ENCODE results near the gene HDAC7. TPM values are rescaled to one million over a fixed set of nuclear protein-coding genes. Genes with fewer than 3 reads are reported as not detected.

HDAC7 gene
- total and polyA plus RNA-seq, 4 donors: 3.5 to 14.7 (median 7.2) TPM

DNA sequence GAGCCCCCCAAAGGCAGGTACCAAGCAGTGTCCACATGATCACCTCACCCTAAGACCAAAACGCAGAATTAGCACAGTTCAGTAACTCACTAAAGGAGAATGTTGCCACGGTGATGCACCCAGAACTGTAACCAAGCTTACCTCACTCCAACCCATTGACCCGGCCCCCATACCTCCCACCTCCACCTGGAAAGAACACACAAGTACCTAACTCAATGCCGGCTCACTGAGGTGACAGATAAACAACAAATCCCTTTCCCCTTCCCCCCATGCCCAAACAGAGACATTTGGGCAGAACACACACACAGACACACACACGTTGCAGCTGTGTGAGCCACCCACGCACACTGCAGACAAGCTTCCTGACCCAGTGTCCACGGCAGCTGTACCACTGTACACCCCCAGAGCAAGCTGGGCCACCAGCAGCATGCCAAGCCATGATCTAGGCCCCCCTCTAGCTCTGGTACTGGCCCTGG is 62.3 kb downstream of the HDAC7 start:
- Histone ChIP-seq H3K36me3 (ENCODE audit: control insufficient read depth in 4 of 4, insufficient read depth in 3 of 4, low read depth in 1 of 4, low read length in 3 of 4) (no peaks in the 10 kb centered on the region), H3K9ac (ENCODE audit: low read depth in 1 of 2, low read length in 2 of 2) (no peak overlapping the region), H3K9me3 (ENCODE audit: control insufficient read depth in 4 of 4, low read length in 3 of 4) (no peaks in the 10 kb centered on the region), H3K27me3 (ENCODE audit: control insufficient read depth in 4 of 4, insufficient read depth in 4 of 4, low read length in 3 of 4) (no peaks in the 10 kb centered on the region), H3K4me3 (ENCODE audit: low read depth in 1 of 3, low read length in 3 of 3) (peak overlapping the region in 1 of 3 donors; percentile 66), H3K27ac (ENCODE audit: low read depth in 1 of 2, low read length in 2 of 2) (no peak overlapping the region), H3K4me1 (ENCODE audit: control insufficient read depth in 4 of 4, insufficient read depth in 4 of 4, low read length in 3 of 4) (peaks cover 0 to 18% (median 9%) of the 10 kb centered on the region in 4 donors)
- WGBS: 72% methylated on average over 7 of the region's 7 CpGs
- no peak for DNase-seq (ENCODE audit: low spot score)
- TF ChIP-seq, protein P1, sequence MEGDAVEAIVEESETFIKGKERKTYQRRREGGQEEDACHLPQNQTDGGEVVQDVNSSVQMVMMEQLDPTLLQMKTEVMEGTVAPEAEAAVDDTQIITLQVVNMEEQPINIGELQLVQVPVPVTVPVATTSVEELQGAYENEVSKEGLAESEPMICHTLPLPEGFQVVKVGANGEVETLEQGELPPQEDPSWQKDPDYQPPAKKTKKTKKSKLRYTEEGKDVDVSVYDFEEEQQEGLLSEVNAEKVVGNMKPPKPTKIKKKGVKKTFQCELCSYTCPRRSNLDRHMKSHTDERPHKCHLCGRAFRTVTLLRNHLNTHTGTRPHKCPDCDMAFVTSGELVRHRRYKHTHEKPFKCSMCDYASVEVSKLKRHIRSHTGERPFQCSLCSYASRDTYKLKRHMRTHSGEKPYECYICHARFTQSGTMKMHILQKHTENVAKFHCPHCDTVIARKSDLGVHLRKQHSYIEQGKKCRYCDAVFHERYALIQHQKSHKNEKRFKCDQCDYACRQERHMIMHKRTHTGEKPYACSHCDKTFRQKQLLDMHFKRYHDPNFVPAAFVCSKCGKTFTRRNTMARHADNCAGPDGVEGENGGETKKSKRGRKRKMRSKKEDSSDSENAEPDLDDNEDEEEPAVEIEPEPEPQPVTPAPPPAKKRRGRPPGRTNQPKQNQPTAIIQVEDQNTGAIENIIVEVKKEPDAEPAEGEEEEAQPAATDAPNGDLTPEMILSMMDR (IDR thresholded peaks at IDR 0.05; ENCODE audit: low read depth, low read length, missing input control): no peak
- TF ChIP-seq FOXA2 (IDR thresholded peaks at IDR 0.05) (no peak), RXRA (IDR thresholded peaks at IDR 0.05) (no peak), NR2F2 (IDR thresholded peaks at IDR 0.05) (no peak)
- TF ChIP-seq, protein P2, sequence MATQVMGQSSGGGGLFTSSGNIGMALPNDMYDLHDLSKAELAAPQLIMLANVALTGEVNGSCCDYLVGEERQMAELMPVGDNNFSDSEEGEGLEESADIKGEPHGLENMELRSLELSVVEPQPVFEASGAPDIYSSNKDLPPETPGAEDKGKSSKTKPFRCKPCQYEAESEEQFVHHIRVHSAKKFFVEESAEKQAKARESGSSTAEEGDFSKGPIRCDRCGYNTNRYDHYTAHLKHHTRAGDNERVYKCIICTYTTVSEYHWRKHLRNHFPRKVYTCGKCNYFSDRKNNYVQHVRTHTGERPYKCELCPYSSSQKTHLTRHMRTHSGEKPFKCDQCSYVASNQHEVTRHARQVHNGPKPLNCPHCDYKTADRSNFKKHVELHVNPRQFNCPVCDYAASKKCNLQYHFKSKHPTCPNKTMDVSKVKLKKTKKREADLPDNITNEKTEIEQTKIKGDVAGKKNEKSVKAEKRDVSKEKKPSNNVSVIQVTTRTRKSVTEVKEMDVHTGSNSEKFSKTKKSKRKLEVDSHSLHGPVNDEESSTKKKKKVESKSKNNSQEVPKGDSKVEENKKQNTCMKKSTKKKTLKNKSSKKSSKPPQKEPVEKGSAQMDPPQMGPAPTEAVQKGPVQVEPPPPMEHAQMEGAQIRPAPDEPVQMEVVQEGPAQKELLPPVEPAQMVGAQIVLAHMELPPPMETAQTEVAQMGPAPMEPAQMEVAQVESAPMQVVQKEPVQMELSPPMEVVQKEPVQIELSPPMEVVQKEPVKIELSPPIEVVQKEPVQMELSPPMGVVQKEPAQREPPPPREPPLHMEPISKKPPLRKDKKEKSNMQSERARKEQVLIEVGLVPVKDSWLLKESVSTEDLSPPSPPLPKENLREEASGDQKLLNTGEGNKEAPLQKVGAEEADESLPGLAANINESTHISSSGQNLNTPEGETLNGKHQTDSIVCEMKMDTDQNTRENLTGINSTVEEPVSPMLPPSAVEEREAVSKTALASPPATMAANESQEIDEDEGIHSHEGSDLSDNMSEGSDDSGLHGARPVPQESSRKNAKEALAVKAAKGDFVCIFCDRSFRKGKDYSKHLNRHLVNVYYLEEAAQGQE (IDR thresholded peaks at IDR 0.05): no peak

DNA sequence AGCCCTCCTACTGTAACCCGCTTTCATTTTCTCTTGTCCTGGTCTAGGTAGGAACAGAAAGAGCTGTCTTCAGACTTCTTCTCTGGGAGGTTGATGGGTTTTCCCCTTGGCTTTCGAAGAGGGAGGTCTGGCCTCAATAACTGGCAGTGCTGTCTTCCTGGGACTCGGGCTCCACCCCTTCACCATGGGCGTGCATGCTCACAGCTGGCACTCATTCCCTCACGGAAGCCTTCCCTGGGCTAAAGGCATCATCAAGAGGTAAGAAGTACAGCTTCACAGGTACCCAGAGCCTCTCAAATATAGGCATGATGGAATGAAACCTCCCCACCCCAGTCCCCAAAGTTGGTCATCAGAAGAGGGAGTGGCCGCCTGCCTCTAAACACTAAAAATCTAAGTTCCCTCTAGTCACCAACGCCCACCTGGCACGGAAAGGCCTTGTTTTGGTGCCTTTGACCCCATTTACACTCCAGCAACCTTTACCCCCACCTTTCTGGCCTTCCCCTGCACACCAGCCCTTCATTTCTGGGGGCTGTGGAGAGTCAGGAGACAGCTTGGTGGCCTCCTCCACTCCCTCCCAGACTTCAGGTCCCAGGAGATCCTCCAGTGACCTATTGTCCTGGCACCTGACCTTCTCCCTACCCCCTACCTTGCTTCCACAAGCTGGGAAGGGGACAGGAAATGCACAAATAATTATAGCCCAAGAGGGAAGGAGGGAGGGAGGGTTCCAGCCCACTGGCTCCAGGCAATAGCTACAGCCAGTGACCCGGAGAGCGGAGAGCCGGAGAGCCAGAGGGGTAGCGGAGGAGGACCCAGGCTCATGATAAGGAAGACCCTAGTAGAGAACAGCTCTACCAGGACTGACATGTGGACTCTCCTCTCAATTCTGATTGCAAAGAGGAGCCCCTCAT is 63.8 kb downstream of the HDAC7 start:
- no peak for DNase-seq (ENCODE audit: low spot score)
- 79% methylated on average over 12 of the region's 12 CpGs for WGBS

More for the DNA sequence above, 63.8 kb downstream of the HDAC7 start:
- TF ChIP-seq NR2F2 (IDR thresholded peaks at IDR 0.05): peak; percentile 79
- TF ChIP-seq, protein P3, sequence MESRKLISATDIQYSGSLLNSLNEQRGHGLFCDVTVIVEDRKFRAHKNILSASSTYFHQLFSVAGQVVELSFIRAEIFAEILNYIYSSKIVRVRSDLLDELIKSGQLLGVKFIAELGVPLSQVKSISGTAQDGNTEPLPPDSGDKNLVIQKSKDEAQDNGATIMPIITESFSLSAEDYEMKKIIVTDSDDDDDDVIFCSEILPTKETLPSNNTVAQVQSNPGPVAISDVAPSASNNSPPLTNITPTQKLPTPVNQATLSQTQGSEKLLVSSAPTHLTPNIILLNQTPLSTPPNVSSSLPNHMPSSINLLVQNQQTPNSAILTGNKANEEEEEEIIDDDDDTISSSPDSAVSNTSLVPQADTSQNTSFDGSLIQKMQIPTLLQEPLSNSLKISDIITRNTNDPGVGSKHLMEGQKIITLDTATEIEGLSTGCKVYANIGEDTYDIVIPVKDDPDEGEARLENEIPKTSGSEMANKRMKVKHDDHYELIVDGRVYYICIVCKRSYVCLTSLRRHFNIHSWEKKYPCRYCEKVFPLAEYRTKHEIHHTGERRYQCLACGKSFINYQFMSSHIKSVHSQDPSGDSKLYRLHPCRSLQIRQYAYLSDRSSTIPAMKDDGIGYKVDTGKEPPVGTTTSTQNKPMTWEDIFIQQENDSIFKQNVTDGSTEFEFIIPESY (IDR thresholded peaks at IDR 0.05): no peak
- Histone ChIP-seq H3K4me1 (ENCODE audit: control insufficient read depth in 4 of 4, insufficient read depth in 4 of 4, low read length in 3 of 4) (peaks cover 0 to 18% (median 9%) of the 10 kb centered on the region in 4 donors), H3K27ac (ENCODE audit: low read depth in 1 of 2, low read length in 2 of 2) (no peak overlapping the region), H3K9me3 (ENCODE audit: control insufficient read depth in 4 of 4, low read length in 3 of 4) (no peaks in the 10 kb centered on the region), H3K9ac (ENCODE audit: low read depth in 1 of 2, low read length in 2 of 2) (no peak overlapping the region), H3K36me3 (ENCODE audit: control insufficient read depth in 4 of 4, insufficient read depth in 3 of 4, low read depth in 1 of 4, low read length in 3 of 4) (no peaks in the 10 kb centered on the region), H3K27me3 (ENCODE audit: control insufficient read depth in 4 of 4, insufficient read depth in 4 of 4, low read length in 3 of 4) (no peaks in the 10 kb centered on the region), H3K4me3 (ENCODE audit: low read depth in 1 of 3, low read length in 3 of 3) (no peak overlapping the region)

All from liver (tissue), 9 donors.